IMR-90 (cell line): Measurements from ENCODE around the gene GSDMA. TPM values are rescaled to one million over a fixed set of nuclear protein-coding genes. Genes with fewer than 3 reads are reported as not detected.

Experiments
- ATAC-seq: fragments of 200-7000 bp; cut with Tn5 transposase; 2 replicates; pipeline ENCODE4 v1.9.1; 2020; ENCODE audit warnings: low read depth, mild to moderate bottlenecking, moderate library complexity
- BruUV-seq: library from RNA; stranded (reverse); fragments of 400-500 nt; replicated peaks from 2 replicates; lab custom pipeline; 2021; lab: Mats Ljungman, UMichigan
- CTCF ChIA-PET: fragments of 300-600 bp; formaldehyde crosslinking; extraction: SDS; loops from one replicate; lab custom pipeline; 2021; ENCODE audit warnings: antibody characterized with exemption; lab: Yijun Ruan, JAX
- POLR2A ChIA-PET: fragments of 300-600 bp; sonication (Branson Sonifier 250); formaldehyde crosslinking; loops from one replicate; lab custom pipeline; 2022; ENCODE audit warnings: antibody characterized with exemption; ENCODE audit not compliant: unreplicated experiment; lab: Charles Lee
- DNase-seq: peaks from one replicate; pipeline ENCODE4 v3.0.0; 2013
- H2AFZ ChIP-seq: replicated peaks from 2 replicates; pipeline ENCODE3; 2013; ENCODE audit warnings: low read length, mild to moderate bottlenecking; ENCODE audit not compliant: poor library complexity
- H2AK5ac ChIP-seq: 2 replicates; pipeline ENCODE4 v1.6.1; 2013; ENCODE audit warnings: low read depth, low read length, inconsistent platforms
- H2AK9ac ChIP-seq: replicated peaks from 2 replicates; pipeline ENCODE3; 2013; ENCODE audit warnings: mild to moderate bottlenecking, low read depth, low read length, moderate library complexity; ENCODE audit not compliant: poor library complexity
- H2BK120ac ChIP-seq: 2 replicates; pipeline ENCODE4 v1.6.1; 2013; ENCODE audit warnings: low read depth, low read length, inconsistent platforms
- H2BK15ac ChIP-seq: 3 replicates; pipeline ENCODE4 v1.6.1; 2013; ENCODE audit warnings: low read depth, low read length, inconsistent platforms
- H2BK20ac ChIP-seq: 2 replicates; pipeline ENCODE4 v1.6.1; 2013; ENCODE audit warnings: low read depth, mild to moderate bottlenecking, inconsistent platforms, low read length, moderate library complexity
- H2BK5ac ChIP-seq: 2 replicates; pipeline ENCODE4 v1.6.1; 2013; ENCODE audit warnings: mild to moderate bottlenecking, low read depth, low read length, inconsistent platforms; ENCODE audit not compliant: poor library complexity, severe bottlenecking
- H3K14ac ChIP-seq: replicated peaks from 2 replicates; pipeline ENCODE4 v1.6.1; 2013; ENCODE audit warnings: low read depth, low read length, inconsistent platforms
- H3K18ac ChIP-seq: 2 replicates; pipeline ENCODE4 v1.6.1; 2013; ENCODE audit warnings: low read depth, low read length, control low read depth
- H3K23ac ChIP-seq: 2 replicates; pipeline ENCODE4 v1.6.1; 2013; ENCODE audit warnings: low read depth, low read length, inconsistent platforms
- H3K27ac ChIP-seq: 2 replicates; pipeline ENCODE4 v1.5.1; 2013; ENCODE audit warnings: mild to moderate bottlenecking, control low read depth, low read length; ENCODE audit not compliant: insufficient read depth
- H3K27me3 ChIP-seq: 2 replicates; pipeline ENCODE4 v1.6.1; 2013; ENCODE audit warnings: low read length; ENCODE audit not compliant: control insufficient read depth, insufficient read depth
- H3K36me3 ChIP-seq: 2 replicates; pipeline ENCODE4 v1.6.1; 2013; ENCODE audit warnings: low read length, mixed read lengths; ENCODE audit not compliant: control insufficient read depth, insufficient read depth
- H3K4ac ChIP-seq: 2 replicates; pipeline ENCODE4 v1.6.1; 2013; ENCODE audit warnings: low read depth, low read length, inconsistent platforms
- H3K4me1 ChIP-seq: 2 replicates; pipeline ENCODE4 v1.6.1; 2013; ENCODE audit warnings: low read length, mixed read lengths; ENCODE audit not compliant: control insufficient read depth, insufficient read depth
- H3K4me2 ChIP-seq: 2 replicates; pipeline ENCODE4 v1.6.1; 2013; ENCODE audit warnings: low read depth, mild to moderate bottlenecking, control low read depth, low read length, moderate library complexity
- H3K4me3 ChIP-seq: 2 replicates; pipeline ENCODE4 v1.5.1; 2013; ENCODE audit warnings: low read depth, mild to moderate bottlenecking, control low read depth, low read length, moderate library complexity; ENCODE audit not compliant: insufficient read depth
- H3K56ac ChIP-seq: 2 replicates; pipeline ENCODE4 v1.6.1; 2013; ENCODE audit warnings: low read length, inconsistent platforms; ENCODE audit not compliant: insufficient read depth; ENCODE audit errors: extremely low read depth
- H3K79me1 ChIP-seq, 2 experiments: 2 replicates each; pipeline ENCODE4 v1.6.1; 2013; ENCODE audit warnings: low read length in 2 of 2, inconsistent platforms in 1 of 2, low read depth in 1 of 2
- H3K9ac ChIP-seq: 2 replicates; pipeline ENCODE4 v1.6.1; 2013; ENCODE audit warnings: low read depth, low read length, control low read depth
- H3K9me1 ChIP-seq: 2 replicates; pipeline ENCODE4 v1.6.1; 2013; ENCODE audit warnings: low read length, inconsistent platforms; ENCODE audit not compliant: insufficient read depth
- H3K9me3 ChIP-seq: 2 replicates; pipeline ENCODE4 v1.6.1; 2013; ENCODE audit warnings: low read length; ENCODE audit not compliant: control insufficient read depth, insufficient read depth
- H4K20me1 ChIP-seq: 2 replicates; pipeline ENCODE4 v1.6.1; 2013; ENCODE audit warnings: low read length, inconsistent platforms; ENCODE audit not compliant: insufficient read depth
- H4K5ac ChIP-seq: 2 replicates; pipeline ENCODE4 v1.6.1; 2013; ENCODE audit warnings: mild to moderate bottlenecking, low read depth, low read length, control low read depth
- H4K8ac ChIP-seq, 2 experiments: 2 replicates each; pipeline ENCODE4 v1.6.1; 2013; ENCODE audit warnings: low read depth in 2 of 2, low read length in 2 of 2, control low read depth in 1 of 2, inconsistent platforms in 1 of 2
- H4K91ac ChIP-seq: 2 replicates; pipeline ENCODE4 v1.6.1; 2013; ENCODE audit warnings: low read depth, low read length, inconsistent platforms; ENCODE audit not compliant: insufficient read depth
- BHLHE40 ChIP-seq: fragments of 150-350 bp; IDR thresholded peaks from 2 replicates; pipeline ENCODE4 v1.6.1; 2016; ENCODE audit warnings: mild to moderate bottlenecking, low read depth, low read length
- CEBPB ChIP-seq: IDR thresholded peaks from 2 replicates; pipeline ENCODE4 v1.6.1; 2012; ENCODE audit warnings: low read depth, low read length, improper control_type of control experiment
- CHD1 ChIP-seq: IDR thresholded peaks from 2 replicates; pipeline ENCODE4 v1.6.1; 2012; ENCODE audit warnings: low read depth, low read length, improper control_type of control experiment
- FOS ChIP-seq: fragments of 150-350 bp; IDR thresholded peaks from 2 replicates; pipeline ENCODE4 v1.6.1; 2016; ENCODE audit warnings: low read depth, low read length
- MAFK ChIP-seq: IDR thresholded peaks from 2 replicates; pipeline ENCODE4 v1.6.1; 2012; ENCODE audit warnings: low read depth, low read length, improper control_type of control experiment
- MAZ ChIP-seq: IDR thresholded peaks from 2 replicates; pipeline ENCODE4 v1.6.1; 2012; ENCODE audit warnings: low read depth, mild to moderate bottlenecking, low read length, improper control_type of control experiment, moderate library complexity, borderline replicate concordance
- MXI1 ChIP-seq: IDR thresholded peaks from 2 replicates; pipeline ENCODE4 v1.6.1; 2012; ENCODE audit warnings: low read depth, mild to moderate bottlenecking, low read length, moderate library complexity, borderline replicate concordance
- NFE2L2 ChIP-seq: fragments of 150-350 bp; IDR thresholded peaks from 2 replicates; pipeline ENCODE4 v1.6.1; 2016; ENCODE audit warnings: low read depth, mild to moderate bottlenecking, low read length
- POLR2A ChIP-seq: IDR thresholded peaks from 2 replicates; pipeline ENCODE4 v1.6.1; 2012; ENCODE audit warnings: mild to moderate bottlenecking, low read depth, low read length
- RAD21 ChIP-seq: IDR thresholded peaks from 2 replicates; pipeline ENCODE4 v1.6.1; 2012; ENCODE audit warnings: low read length, improper control_type of control experiment
- RCOR1 ChIP-seq: IDR thresholded peaks from 2 replicates; pipeline ENCODE4 v1.6.1; 2012; ENCODE audit warnings: mild to moderate bottlenecking, low read length, improper control_type of control experiment; ENCODE audit not compliant: insufficient replicate concordance
- RFX5 ChIP-seq: IDR thresholded peaks from 2 replicates; pipeline ENCODE4 v1.8.0; 2012; ENCODE audit warnings: low read depth, mild to moderate bottlenecking, low read length, moderate library complexity
- SMC3 ChIP-seq: fragments of 150-350 bp; IDR thresholded peaks from 2 replicates; pipeline ENCODE4 v1.6.1; 2016; ENCODE audit warnings: low read depth, mild to moderate bottlenecking, antibody characterized with exemption, low read length, moderate library complexity
- WGBS, 2 experiments: methylation state at CpG; one replicate each; pipeline versions ENCODE4 v1.1.5 to v1.1.7; 2013; ENCODE audit warnings: missing lambda C conversion rate in 2 of 2; ENCODE audit not compliant: insufficient read length in 1 of 2; ENCODE audit errors: extremely low coverage in 2 of 2; 5-methylcytosine and 5-hydroxymethylcytosine counted together
- dilution Hi-C: fragments of 300-500 bp; cut with HindIII; formaldehyde crosslinking; loops from one replicate; pipeline ENCODE4 v1.14.3; 2018; ENCODE audit warnings: low sequenced_read_pairs; ENCODE audit not compliant: unreplicated experiment
- in situ Hi-C: fragments of 300-500 bp; cut with MboI; formaldehyde crosslinking; loops from 3 replicates; pipeline ENCODE4 v1.14.3; 2019; ENCODE audit warnings: low sequenced_read_pairs, inconsistent platforms, mixed read lengths
- intact Hi-C: fragments of 100-400 bp; cut with micrococcal nuclease; formaldehyde crosslinking; loops from 2 replicates; pipeline ENCODE4 v1.10.0; 2022
- polyA plus RNA-seq, 3 experiments: library from polyadenylated mRNA; depleted of rRNA; stranded (reverse); fragments of >200 nt; gene quantifications; 2 replicates each; pipeline ENCODE4 v1.2.3, GENCODE V29; 2012; ENCODE audit warnings: low replicate concordance in 1 of 3
- total RNA-seq: library from RNA; depleted of rRNA; stranded (reverse); fragments of >200 nt; gene quantifications from 2 replicates; pipeline ENCODE4 v1.2.3, GENCODE V29; 2012
- TF ChIP-seq, protein P1 (sequence below): fragments of 150-350 bp; IDR thresholded peaks from 2 replicates; pipeline ENCODE4 v1.6.1; 2016; ENCODE audit warnings: low read depth, mild to moderate bottlenecking, low read length, moderate library complexity, borderline replicate concordance
- TF ChIP-seq, protein P2 (sequence below): fragments of 150-350 bp; IDR thresholded peaks from 2 replicates; pipeline ENCODE4 v1.6.1; 2017; ENCODE audit warnings: mild to moderate bottlenecking, antibody characterized with exemption, low read length, low read depth
- TF ChIP-seq, protein P3 (sequence below): conservative IDR thresholded peaks from 2 replicates; pipeline ENCODE4 v1.5.1; 2012; ENCODE audit warnings: mild to moderate bottlenecking, low read depth, low read length, improper control_type of control experiment

GSDMA gene
- total and polyA plus RNA-seq, 2 of the 4 experiments (the other 2 are of a cell fraction) = not detected

DNA sequence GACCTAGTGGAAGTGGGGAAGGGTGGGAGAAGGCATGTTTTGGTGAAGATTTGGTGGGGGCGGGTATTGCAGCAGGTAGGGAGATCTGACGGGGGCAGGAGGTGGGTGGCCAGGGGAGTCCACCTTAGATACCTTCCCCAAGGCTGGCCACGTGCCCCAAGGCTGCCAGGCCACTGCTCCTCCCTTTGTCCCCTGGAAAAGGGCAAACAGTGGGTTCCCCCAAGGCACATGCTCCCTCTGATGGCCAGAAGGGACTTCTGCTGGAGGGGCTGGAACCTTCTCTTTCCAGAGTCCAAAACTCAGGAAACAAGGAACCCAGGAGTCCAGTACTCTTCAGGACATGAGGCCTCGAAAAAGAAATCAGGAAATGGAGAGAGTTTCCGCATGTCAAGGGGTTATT, 11.6 kb downstream of the GSDMA start:
- Histone ChIP-seq H3K79me1 (no peaks in the 10 kb centered on the region), H2AK9ac (peak overlapping the region; percentile 29), H3K4ac (no peak overlapping the region), H2AK5ac (no peak overlapping the region), H4K91ac (no peak overlapping the region), H2AFZ (no peak overlapping the region), H3K14ac (no peak overlapping the region), H3K4me3 (no peak overlapping the region), H3K9me3 (no peaks in the 10 kb centered on the region), H2BK120ac (no peak overlapping the region), H3K18ac (no peak overlapping the region), H3K9me1 (peaks cover 4% of the 10 kb centered on the region; the same call in 1 of the 2 replicates), H2BK5ac (no peak overlapping the region), H3K23ac (no peak overlapping the region), H4K5ac (no peak overlapping the region), H3K56ac (no peak overlapping the region), H4K20me1 (no peaks in the 10 kb centered on the region), H2BK20ac (no peak overlapping the region), H3K36me3 (no peaks in the 10 kb centered on the region), H3K4me1 (peaks cover 3% of the 10 kb centered on the region; the same call in 1 of the 2 replicates), H3K27me3 (peaks cover 21% of the 10 kb centered on the region), H3K9ac (no peak overlapping the region), H3K27ac (no peak overlapping the region), H4K8ac (no peak overlapping the region), H3K4me2 (no peak overlapping the region), H2BK15ac (no peak overlapping the region)
- BruUV-seq = no TSS peak
- DNase-seq (no peak), ATAC-seq (no peak)
- ChIA-PET POLR2A (no interaction called here), CTCF (no interaction called here)
- no CpG with 5 or more reads among the region's 5 CpGs for WGBS, 2 experiments
- TF ChIP-seq CEBPB (no peak), SMC3 (no peak), RAD21 (no peak), CHD1 (no peak), MAZ (no peak), MAFK (no peak), NFE2L2 (no peak), RFX5 (no peak), FOS (no peak), RCOR1 (no peak), POLR2A (no peak), MXI1 (no peak), BHLHE40 (no peak)
- TF ChIP-seq, protein P1, sequence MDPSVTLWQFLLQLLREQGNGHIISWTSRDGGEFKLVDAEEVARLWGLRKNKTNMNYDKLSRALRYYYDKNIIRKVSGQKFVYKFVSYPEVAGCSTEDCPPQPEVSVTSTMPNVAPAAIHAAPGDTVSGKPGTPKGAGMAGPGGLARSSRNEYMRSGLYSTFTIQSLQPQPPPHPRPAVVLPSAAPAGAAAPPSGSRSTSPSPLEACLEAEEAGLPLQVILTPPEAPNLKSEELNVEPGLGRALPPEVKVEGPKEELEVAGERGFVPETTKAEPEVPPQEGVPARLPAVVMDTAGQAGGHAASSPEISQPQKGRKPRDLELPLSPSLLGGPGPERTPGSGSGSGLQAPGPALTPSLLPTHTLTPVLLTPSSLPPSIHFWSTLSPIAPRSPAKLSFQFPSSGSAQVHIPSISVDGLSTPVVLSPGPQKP = no peak
- TF ChIP-seq, protein P2, sequence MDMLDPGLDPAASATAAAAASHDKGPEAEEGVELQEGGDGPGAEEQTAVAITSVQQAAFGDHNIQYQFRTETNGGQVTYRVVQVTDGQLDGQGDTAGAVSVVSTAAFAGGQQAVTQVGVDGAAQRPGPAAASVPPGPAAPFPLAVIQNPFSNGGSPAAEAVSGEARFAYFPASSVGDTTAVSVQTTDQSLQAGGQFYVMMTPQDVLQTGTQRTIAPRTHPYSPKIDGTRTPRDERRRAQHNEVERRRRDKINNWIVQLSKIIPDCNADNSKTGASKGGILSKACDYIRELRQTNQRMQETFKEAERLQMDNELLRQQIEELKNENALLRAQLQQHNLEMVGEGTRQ = no peak
- TF ChIP-seq, protein P3, sequence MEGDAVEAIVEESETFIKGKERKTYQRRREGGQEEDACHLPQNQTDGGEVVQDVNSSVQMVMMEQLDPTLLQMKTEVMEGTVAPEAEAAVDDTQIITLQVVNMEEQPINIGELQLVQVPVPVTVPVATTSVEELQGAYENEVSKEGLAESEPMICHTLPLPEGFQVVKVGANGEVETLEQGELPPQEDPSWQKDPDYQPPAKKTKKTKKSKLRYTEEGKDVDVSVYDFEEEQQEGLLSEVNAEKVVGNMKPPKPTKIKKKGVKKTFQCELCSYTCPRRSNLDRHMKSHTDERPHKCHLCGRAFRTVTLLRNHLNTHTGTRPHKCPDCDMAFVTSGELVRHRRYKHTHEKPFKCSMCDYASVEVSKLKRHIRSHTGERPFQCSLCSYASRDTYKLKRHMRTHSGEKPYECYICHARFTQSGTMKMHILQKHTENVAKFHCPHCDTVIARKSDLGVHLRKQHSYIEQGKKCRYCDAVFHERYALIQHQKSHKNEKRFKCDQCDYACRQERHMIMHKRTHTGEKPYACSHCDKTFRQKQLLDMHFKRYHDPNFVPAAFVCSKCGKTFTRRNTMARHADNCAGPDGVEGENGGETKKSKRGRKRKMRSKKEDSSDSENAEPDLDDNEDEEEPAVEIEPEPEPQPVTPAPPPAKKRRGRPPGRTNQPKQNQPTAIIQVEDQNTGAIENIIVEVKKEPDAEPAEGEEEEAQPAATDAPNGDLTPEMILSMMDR = no peak
- in situ Hi-C loops = loop anchor here (10.0 kb wide), 1 partner anchor 200 kb away; no protein-coding TSS in a partner anchor
- dilution Hi-C loops = no loop called here
- intact Hi-C loops = no loop called here
